Heart left ventricle (tissue), 16 donors: Measurements from ENCODE around the gene ARL15. TPM values are rescaled to one million over a fixed set of nuclear protein-coding genes. Genes with fewer than 3 reads are reported as not detected.

ENCODE experiments used
- ATAC-seq, 4 donors: fragments of 200-7000 bp; cut with Tn5 transposase; one replicate each; pipeline ENCODE4 v1.9.1; 2020 to 2022; ENCODE audit warnings: moderate library complexity in 4 of 4, mild to moderate bottlenecking in 3 of 4, moderate number of reproducible peaks in 1 of 4
- DNase-seq, 5 donors: peaks; one replicate each; pipeline ENCODE4 v3.0.0-alpha.2; 2020
- H3K27ac ChIP-seq, 12 donors: fragments of 200-600 bp; sonication (generic) in 4 of 12; one replicate each; pipeline versions ENCODE4 v1.5.0 to v1.8.0; 2016 to 2022; ENCODE audit warnings: mild to moderate bottlenecking in 2 of 12
- H3K27me3 ChIP-seq, 9 donors: fragments of 200-600 bp; sonication (generic) in 2 of 9; one replicate each; pipeline versions ENCODE4 v1.5.1 to v1.8.0; 2016 to 2022; ENCODE audit warnings: mild to moderate bottlenecking in 3 of 9
- H3K36me3 ChIP-seq, 9 donors: fragments of 200-600 bp; sonication (generic) in 2 of 9; one replicate each; pipeline versions ENCODE4 v1.5.0 to v1.8.0; 2018 to 2022; ENCODE audit warnings: mild to moderate bottlenecking in 2 of 9
- H3K4me1 ChIP-seq, 12 donors: fragments of 200-600 bp; sonication (generic) in 4 of 12; one replicate each; pipeline versions ENCODE4 v1.5.0 to v1.8.0; 2016 to 2022; ENCODE audit warnings: mild to moderate bottlenecking in 3 of 12
- H3K4me3 ChIP-seq, 12 donors: fragments of 200-600 bp; sonication (generic) in 4 of 12; one replicate each; pipeline versions ENCODE4 v1.5.0 to v1.8.0; 2017 to 2022; ENCODE audit warnings: mild to moderate bottlenecking in 9 of 12, moderate library complexity in 4 of 12
- H3K9me3 ChIP-seq, 12 donors: fragments of 200-600 bp; sonication (generic) in 4 of 12; one replicate each; pipeline versions ENCODE4 v1.5.0 to v1.8.0; 2016 to 2022; ENCODE audit warnings: mild to moderate bottlenecking in 1 of 12
- CTCF ChIP-seq, 12 donors: fragments of 200-600 bp; sonication (generic) in 4 of 12; IDR thresholded peaks; one replicate each; pipeline versions ENCODE4 v1.5.0 to v1.8.0; 2018 to 2022; ENCODE audit warnings: antibody characterized with exemption in 12 of 12, mild to moderate bottlenecking in 5 of 12
- POLR2A ChIP-seq, 2 donors: fragments of 450-650 bp; IDR thresholded peaks; one replicate each; pipeline ENCODE4 v1.6.1; 2017; ENCODE audit warnings: antibody characterized with exemption in 2 of 2, mild to moderate bottlenecking in 2 of 2, moderate library complexity in 2 of 2
- WGBS, 4 donors: extraction: QIAGEN DNeasy Blood & Tissue Kit in 2 of 4; methylation state at CpG; one replicate each; pipeline versions ENCODE4 v1.1.5 to v1.1.7; 2013 to 2018; 5-methylcytosine and 5-hydroxymethylcytosine counted together
- intact Hi-C, 10 donors: fragments of 100-400 bp; cut with DNase I; formaldehyde crosslinking; loops; one replicate each; pipeline versions ENCODE4 v1.11.1 to v1.14.2; 2022
- polyA plus RNA-seq, 2 donors: library from polyadenylated mRNA; stranded (reverse); fragments of 200-250 nt; gene quantifications; one replicate each; pipeline ENCODE4 v1.2.3, GENCODE V29; 2013
- total RNA-seq, 9 donors: library from RNA; depleted of rRNA in 2 of 9; stranded (reverse); fragments of >200 nt in 2 of 9; fragmentation: NEBNext Ultra II Directional in 3 of 9; extraction: Animal tissue kit (Norgen Biotek cat#: 25700) in 3 of 9; gene quantifications; one replicate each; pipeline versions ENCODE4 v1.1.0 to v1.2.4, GENCODE V29; 2016 to 2023
- donor health status: ischemic (EF 13 %, LVEDD 7.1; RV severe dilation, severe dysfunction).
- donor health status: healthy with polysubstance abuse.
- donor health status: DM: no; HTN: yes; CAD: no.
- donor health status: DM: no; HTN: no; CAD: no.
- donor health status: ischemic (EF 25% LVEDD 6.9; RV normal size, moderate dysfunction).
- donor health status: ischemic (EF 25% LVEDD 5.7; RV mildly dilated, moderate dysfunction).
- donor health status: healthy.
- donor health status: DM: yes; HTN: yes; CAD: no.
- donor health status: ischemic (EF 35%, LVEDD 5.7; RV mildly dilated, moderate dysfunction).
- donor health status: nonischemic (EF 11% LVEDD 7.7; RV severe dilation, severe dysfunction).
- donor health status: DM: yes; HTN: yes; CAD: no.
- donor health status: PGD.
- donor health status: ischemic (EF 29% LVEDD 5.4; RV normal size, mild dysfunction).
- donor health status: nonischemic (EF 23%, LVEDD 6.1; RV moderate dilation, normal function).

Gene ARL15
- total and polyA plus RNA-seq, 11 donors = 7.1 to 35.0 (median 23.2) TPM

GRCh38 chr5:54021431-54022164 lies 288.8 kb downstream of the ARL15 start:
- intact Hi-C loops = loop anchor here in 1 of 10 donors (10.0 kb wide), 1 partner anchor 183 kb away; no protein-coding TSS in a partner anchor
- H3K4me1 ChIP-seq = peaks cover 0 to 9% (median 0%) of the 10 kb centered on the region in 12 donors
- 61 to 68% (median 62%) methylated on average over 5 of the region's 5 CpGs for WGBS, 4 donors
- TF ChIP-seq CTCF (IDR thresholded peaks at IDR 0.05) (no peak), POLR2A (IDR thresholded peaks at IDR 0.05) (no peak)
- no peak for ATAC-seq
- H3K36me3 ChIP-seq = peaks cover 0 to 5% (median 0%) of the 10 kb centered on the region in 9 donors
- H3K4me3 ChIP-seq = no peak overlapping the region
- no peak for DNase-seq
- H3K9me3 ChIP-seq = no peaks in the 10 kb centered on the region
- H3K27me3 ChIP-seq = no peaks in the 10 kb centered on the region
- H3K27ac ChIP-seq = no peak overlapping the region

- H3K27me3 ChIP-seq = no peaks in the 10 kb centered on the region
- TF ChIP-seq POLR2A (IDR thresholded peaks at IDR 0.05) (no peak), CTCF (IDR thresholded peaks at IDR 0.05) (no peak)
- ATAC-seq (no peak), DNase-seq (no peak)
- peaks cover 0 to 9% (median 0%) of the 10 kb centered on the region in 9 donors for H3K36me3 ChIP-seq
- no peak overlapping the region for H3K4me3 ChIP-seq
- peaks cover 0 to 11% (median 0%) of the 10 kb centered on the region in 12 donors for H3K4me1 ChIP-seq
- no peak overlapping the region for H3K27ac ChIP-seq
- intact Hi-C loops = no loop called here
- WGBS, 4 donors = 93 to 95% (median 93%) methylated on average over 3 of the region's 3 CpGs
- H3K9me3 ChIP-seq = peaks cover 0 to 13% (median 2%) of the 10 kb centered on the region in 12 donors
Measured at GRCh38 chr5:54018438-54018837, 291.9 kb downstream of the ARL15 start.

DNA sequence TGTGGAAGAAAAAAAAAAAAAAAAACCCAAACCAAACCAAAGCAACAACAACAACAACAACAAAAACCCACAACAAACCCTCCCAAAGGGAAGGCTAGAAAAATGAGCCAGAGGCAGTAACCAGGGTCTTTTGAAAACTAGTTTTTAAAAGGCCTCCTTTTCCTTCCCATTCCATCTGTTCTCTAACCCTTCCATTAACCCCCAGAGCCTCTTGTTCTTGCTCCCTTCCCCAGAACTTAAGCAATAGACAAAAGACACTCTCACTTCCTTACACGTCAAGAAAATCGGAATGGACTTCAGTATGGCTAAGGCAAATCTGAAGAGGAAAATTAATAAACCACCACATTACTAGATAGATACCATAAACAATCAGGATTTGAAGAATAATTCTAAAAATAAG lies 292.8 kb downstream of the ARL15 start:
- TF ChIP-seq POLR2A (IDR thresholded peaks at IDR 0.05) = no peak
- TF ChIP-seq CTCF (IDR thresholded peaks at IDR 0.05) = no peak
- no peaks in the 10 kb centered on the region for H3K27me3 ChIP-seq
- intact Hi-C loops = no loop called here

GRCh38 chr5:54013556-54014194 lies 296.7 kb downstream of the ARL15 start:
- ATAC-seq = peak in 2 of 4 donors; percentile 61 to 76
- Histone ChIP-seq H3K27ac (no peak overlapping the region), H3K9me3 (peaks cover 0 to 13% (median 2%) of the 10 kb centered on the region in 12 donors), H3K4me1 (peaks cover 0 to 14% (median 0%) of the 10 kb centered on the region in 12 donors), H3K4me3 (no peak overlapping the region), H3K27me3 (no peaks in the 10 kb centered on the region), H3K36me3 (peaks cover 0 to 12% (median 0%) of the 10 kb centered on the region in 9 donors)
- DNase-seq = peak in 2 of 5 donors; percentile 27 to 50
- intact Hi-C loops = no loop called here
- TF ChIP-seq POLR2A (IDR thresholded peaks at IDR 0.05) (no peak), CTCF (IDR thresholded peaks at IDR 0.05) (no peak)

More for the DNA sequence above, 292.8 kb downstream of the ARL15 start:
- no peak overlapping the region for H3K27ac ChIP-seq
- DNase-seq (no peak), ATAC-seq (no peak)
- H3K36me3 ChIP-seq = peaks cover 0 to 9% (median 0%) of the 10 kb centered on the region in 9 donors
- no peak overlapping the region for H3K4me3 ChIP-seq
- H3K9me3 ChIP-seq = peaks cover 0 to 13% (median 2%) of the 10 kb centered on the region in 12 donors
- peaks cover 0 to 14% (median 0%) of the 10 kb centered on the region in 12 donors for H3K4me1 ChIP-seq
- WGBS, 4 donors = 91 to 97% (median 95%) methylated on average over 2 of the region's 2 CpGs
